Esophagus squamous epithelium (tissue), 4 donors: ENCODE results near the gene ZKSCAN3.

ENCODE experiments used
- POLR2A ChIP-seq, 4 donors: fragments of 450-650 bp; IDR thresholded peaks; one replicate each; pipeline ENCODE4 v1.6.1; 2017; ENCODE audit warnings: antibody characterized with exemption in 4 of 4, mild to moderate bottlenecking in 4 of 4, moderate library complexity in 3 of 4
- TF ChIP-seq, protein P1 (sequence below), 6 experiments: fragments of 450-650 bp in 4 of 6; fragments of 200-600 bp in 2 of 6; sonication (generic) in 2 of 6; IDR thresholded peaks; one replicate each; pipeline ENCODE4 v1.5.1; 2016 to 2019; ENCODE audit warnings: antibody characterized with exemption in 6 of 6, mild to moderate bottlenecking in 4 of 6, moderate library complexity in 4 of 6

DNA sequence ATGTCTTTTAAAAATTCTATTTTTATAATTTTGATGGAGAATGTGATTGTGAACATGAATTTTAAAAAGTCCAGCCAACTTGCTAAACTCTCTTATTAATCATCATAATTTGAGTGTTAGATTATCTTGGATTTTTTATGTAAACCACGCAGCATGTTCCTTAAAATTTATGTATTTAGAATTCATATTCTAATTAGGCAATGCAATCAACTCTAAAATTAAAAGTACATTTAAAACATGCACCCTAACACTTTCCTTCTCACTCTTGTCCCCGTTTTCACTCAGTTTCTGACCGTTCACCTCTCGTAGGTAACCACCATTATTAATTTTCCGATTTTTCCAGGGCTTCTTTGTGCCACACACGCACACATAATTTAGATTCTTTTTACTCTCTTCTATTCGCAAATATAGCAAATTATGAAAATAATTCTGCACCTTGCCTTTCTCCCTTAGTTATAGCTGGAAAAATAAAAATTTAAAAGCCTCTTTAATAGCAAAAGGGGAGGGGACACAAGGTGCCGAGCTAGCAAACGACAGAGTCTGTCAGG is 329 bp upstream of the ZKSCAN3 start:
- no peak for TF ChIP-seq POLR2A (IDR thresholded peaks at IDR 0.05)
- TF ChIP-seq, protein P1, sequence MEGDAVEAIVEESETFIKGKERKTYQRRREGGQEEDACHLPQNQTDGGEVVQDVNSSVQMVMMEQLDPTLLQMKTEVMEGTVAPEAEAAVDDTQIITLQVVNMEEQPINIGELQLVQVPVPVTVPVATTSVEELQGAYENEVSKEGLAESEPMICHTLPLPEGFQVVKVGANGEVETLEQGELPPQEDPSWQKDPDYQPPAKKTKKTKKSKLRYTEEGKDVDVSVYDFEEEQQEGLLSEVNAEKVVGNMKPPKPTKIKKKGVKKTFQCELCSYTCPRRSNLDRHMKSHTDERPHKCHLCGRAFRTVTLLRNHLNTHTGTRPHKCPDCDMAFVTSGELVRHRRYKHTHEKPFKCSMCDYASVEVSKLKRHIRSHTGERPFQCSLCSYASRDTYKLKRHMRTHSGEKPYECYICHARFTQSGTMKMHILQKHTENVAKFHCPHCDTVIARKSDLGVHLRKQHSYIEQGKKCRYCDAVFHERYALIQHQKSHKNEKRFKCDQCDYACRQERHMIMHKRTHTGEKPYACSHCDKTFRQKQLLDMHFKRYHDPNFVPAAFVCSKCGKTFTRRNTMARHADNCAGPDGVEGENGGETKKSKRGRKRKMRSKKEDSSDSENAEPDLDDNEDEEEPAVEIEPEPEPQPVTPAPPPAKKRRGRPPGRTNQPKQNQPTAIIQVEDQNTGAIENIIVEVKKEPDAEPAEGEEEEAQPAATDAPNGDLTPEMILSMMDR (IDR thresholded peaks at IDR 0.05): no peak
